IPS DF 19.7 (cell line): ENCODE results near the gene CARD9.

Source experiments
- DNase-seq: peaks from one replicate; pipeline ENCODE4 v3.0.0-alpha.2; 2013; ENCODE audit warnings: low read depth, low spot score

The CARD9 gene

GRCh38 chr9:136401173-136401922 lies 27.9 kb upstream of the CARD9 start:
- DNase-seq = no peak

GRCh38 chr9:136400038-136400834 lies 26.8 kb upstream of the CARD9 start, which contains the start of gene SNAPC4:
TSS of gene SNAPC4 (minus strand) at chr9:136400170. CDS start at chr9:136398428, 1,742 bp downstream.
- peak; percentile 40 for DNase-seq

GRCh38 chr9:136399176-136400037 lies 25.9 kb upstream of the CARD9 start:
- DNase-seq = no peak

- DNase-seq = no peak
These were observed 24.8 kb upstream of the CARD9 start for GRCh38 chr9:136398286-136398685.

- no peak for DNase-seq
These were observed 24.2 kb upstream of the CARD9 start for GRCh38 chr9:136397643-136398042.

GRCh38 chr9:136396219-136396515 lies 22.7 kb upstream of the CARD9 start:
- DNase-seq = no peak

GRCh38 chr9:136395345-136396218 lies 22.1 kb upstream of the CARD9 start:
- no peak for DNase-seq

- no peak for DNase-seq
These were observed 21.5 kb upstream of the CARD9 start for GRCh38 chr9:136395020-136395340.

- no peak for DNase-seq
These were observed 21.0 kb upstream of the CARD9 start for GRCh38 chr9:136394312-136395019.

- no peak for DNase-seq
These were observed 20.1 kb upstream of the CARD9 start for GRCh38 chr9:136393531-136393930.

GRCh38 chr9:136392538-136393449 lies 19.3 kb upstream of the CARD9 start:
- DNase-seq = no peak

GRCh38 chr9:136391737-136392537 lies 18.5 kb upstream of the CARD9 start:
- no peak for DNase-seq

- DNase-seq = no peak
These were observed 15.9 kb upstream of the CARD9 start for GRCh38 chr9:136389396-136389795.

GRCh38 chr9:136387217-136387616 lies 13.7 kb upstream of the CARD9 start:
- DNase-seq = no peak

GRCh38 chr9:136386018-136386417 lies 12.5 kb upstream of the CARD9 start:
- DNase-seq = no peak

- no peak for DNase-seq
These were observed 11.5 kb upstream of the CARD9 start for GRCh38 chr9:136385015-136385414.

GRCh38 chr9:136383436-136383835 lies 10.0 kb upstream of the CARD9 start:
- no peak for DNase-seq

- DNase-seq = no peak
These were observed 8.6 kb upstream of the CARD9 start for GRCh38 chr9:136381966-136382513.
